ENCODE data around the gene DNAAF5. TPM values are rescaled to one million over a fixed set of nuclear protein-coding genes. Genes with fewer than 3 reads are reported as not detected.

The DNAAF5 gene
- total and polyA plus RNA-seq, 9 of the 15 experiments (the other 6 are each of a cell fraction or from before 2014, with no cell fraction given) = 3.1 to 69.7 (median 19.1) TPM

DNA sequence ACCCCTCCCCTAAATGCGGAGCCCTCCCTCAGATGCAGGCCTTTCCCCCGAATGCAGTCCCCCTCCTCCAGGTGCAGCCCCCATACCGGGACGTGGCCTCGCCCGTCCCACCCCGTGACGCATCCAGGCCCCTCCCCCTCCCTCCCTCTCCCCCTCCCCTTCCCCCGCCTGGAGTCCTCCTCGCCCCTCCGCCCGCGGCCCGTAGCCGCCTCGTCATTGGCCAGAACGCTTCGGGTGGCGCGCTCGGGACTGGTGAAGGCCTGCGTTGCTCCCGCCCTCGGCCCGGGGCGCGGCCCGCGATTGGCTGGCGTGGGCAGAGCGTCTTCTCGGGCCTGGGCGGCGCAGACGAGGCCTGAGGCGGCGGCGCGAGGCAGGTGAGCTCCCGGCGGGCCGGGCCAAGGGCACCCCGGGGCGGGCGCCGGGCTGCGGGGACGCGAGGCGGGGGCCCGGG is 89.8 kb downstream of the DNAAF5 start (continued):
- TF ChIP-seq, protein P1, sequence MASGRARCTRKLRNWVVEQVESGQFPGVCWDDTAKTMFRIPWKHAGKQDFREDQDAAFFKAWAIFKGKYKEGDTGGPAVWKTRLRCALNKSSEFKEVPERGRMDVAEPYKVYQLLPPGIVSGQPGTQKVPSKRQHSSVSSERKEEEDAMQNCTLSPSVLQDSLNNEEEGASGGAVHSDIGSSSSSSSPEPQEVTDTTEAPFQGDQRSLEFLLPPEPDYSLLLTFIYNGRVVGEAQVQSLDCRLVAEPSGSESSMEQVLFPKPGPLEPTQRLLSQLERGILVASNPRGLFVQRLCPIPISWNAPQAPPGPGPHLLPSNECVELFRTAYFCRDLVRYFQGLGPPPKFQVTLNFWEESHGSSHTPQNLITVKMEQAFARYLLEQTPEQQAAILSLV (tag; IDR thresholded peaks at IDR 0.05) = no peak
- TF ChIP-seq HMGN3 (IDR thresholded peaks at IDR 0.05; ENCODE audit: borderline replicate concordance, extremely low read depth, insufficient read length, low read depth, low read length) (peak; percentile 61), FOS (IDR thresholded peaks at IDR 0.05; ENCODE audit: extremely low read depth, insufficient read length) (peak; percentile 90), SIN3A (IDR thresholded peaks at IDR 0.05; ENCODE audit: borderline replicate concordance in 2 of 2, control insufficient read depth in 1 of 2, low read depth in 2 of 2, low read length in 2 of 2) (0 out of 4 replicates have a peak, but pooled peaks of 1 of the 2 experiments have one; percentile 16), RNF2 (IDR thresholded peaks at IDR 0.05) (no peak), MCM2 (IDR thresholded peaks at IDR 0.05; ENCODE audit: low read depth) (no peak), TAF15 (IDR thresholded peaks at IDR 0.05; ENCODE audit: low read depth, low read length) (no peak)
- TF ChIP-seq, protein P2, sequence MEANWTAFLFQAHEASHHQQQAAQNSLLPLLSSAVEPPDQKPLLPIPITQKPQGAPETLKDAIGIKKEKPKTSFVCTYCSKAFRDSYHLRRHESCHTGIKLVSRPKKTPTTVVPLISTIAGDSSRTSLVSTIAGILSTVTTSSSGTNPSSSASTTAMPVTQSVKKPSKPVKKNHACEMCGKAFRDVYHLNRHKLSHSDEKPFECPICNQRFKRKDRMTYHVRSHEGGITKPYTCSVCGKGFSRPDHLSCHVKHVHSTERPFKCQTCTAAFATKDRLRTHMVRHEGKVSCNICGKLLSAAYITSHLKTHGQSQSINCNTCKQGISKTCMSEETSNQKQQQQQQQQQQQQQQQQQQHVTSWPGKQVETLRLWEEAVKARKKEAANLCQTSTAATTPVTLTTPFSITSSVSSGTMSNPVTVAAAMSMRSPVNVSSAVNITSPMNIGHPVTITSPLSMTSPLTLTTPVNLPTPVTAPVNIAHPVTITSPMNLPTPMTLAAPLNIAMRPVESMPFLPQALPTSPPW (CRISPR knock-in tag; IDR thresholded peaks at IDR 0.05) = peak; percentile 95
- TF ChIP-seq, protein P3, sequence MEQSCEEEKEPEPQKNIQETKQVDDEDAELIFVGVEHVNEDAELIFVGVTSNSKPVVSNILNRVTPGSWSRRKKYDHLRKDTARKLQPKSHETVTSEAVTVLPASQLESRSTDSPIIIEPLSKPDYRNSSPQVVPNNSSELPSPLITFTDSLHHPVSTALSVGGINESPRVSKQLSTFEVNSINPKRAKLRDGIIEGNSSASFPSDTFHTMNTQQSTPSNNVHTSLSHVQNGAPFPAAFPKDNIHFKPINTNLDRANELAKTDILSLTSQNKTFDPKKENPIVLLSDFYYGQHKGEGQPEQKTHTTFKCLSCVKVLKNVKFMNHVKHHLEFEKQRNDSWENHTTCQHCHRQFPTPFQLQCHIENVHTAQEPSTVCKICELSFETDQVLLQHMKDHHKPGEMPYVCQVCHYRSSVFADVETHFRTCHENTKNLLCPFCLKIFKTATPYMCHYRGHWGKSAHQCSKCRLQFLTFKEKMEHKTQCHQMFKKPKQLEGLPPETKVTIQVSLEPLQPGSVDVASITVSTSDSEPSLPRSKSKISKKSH (CRISPR knock-in tag; IDR thresholded peaks at IDR 0.05) = no peak
- TF ChIP-seq, protein P4, sequence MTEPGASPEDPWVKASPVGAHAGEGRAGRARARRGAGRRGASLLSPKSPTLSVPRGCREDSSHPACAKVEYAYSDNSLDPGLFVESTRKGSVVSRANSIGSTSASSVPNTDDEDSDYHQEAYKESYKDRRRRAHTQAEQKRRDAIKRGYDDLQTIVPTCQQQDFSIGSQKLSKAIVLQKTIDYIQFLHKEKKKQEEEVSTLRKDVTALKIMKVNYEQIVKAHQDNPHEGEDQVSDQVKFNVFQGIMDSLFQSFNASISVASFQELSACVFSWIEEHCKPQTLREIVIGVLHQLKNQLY (CRISPR knock-in tag; conservative IDR thresholded peaks at IDR 0.05) = no peak
- TF ChIP-seq, protein P5, sequence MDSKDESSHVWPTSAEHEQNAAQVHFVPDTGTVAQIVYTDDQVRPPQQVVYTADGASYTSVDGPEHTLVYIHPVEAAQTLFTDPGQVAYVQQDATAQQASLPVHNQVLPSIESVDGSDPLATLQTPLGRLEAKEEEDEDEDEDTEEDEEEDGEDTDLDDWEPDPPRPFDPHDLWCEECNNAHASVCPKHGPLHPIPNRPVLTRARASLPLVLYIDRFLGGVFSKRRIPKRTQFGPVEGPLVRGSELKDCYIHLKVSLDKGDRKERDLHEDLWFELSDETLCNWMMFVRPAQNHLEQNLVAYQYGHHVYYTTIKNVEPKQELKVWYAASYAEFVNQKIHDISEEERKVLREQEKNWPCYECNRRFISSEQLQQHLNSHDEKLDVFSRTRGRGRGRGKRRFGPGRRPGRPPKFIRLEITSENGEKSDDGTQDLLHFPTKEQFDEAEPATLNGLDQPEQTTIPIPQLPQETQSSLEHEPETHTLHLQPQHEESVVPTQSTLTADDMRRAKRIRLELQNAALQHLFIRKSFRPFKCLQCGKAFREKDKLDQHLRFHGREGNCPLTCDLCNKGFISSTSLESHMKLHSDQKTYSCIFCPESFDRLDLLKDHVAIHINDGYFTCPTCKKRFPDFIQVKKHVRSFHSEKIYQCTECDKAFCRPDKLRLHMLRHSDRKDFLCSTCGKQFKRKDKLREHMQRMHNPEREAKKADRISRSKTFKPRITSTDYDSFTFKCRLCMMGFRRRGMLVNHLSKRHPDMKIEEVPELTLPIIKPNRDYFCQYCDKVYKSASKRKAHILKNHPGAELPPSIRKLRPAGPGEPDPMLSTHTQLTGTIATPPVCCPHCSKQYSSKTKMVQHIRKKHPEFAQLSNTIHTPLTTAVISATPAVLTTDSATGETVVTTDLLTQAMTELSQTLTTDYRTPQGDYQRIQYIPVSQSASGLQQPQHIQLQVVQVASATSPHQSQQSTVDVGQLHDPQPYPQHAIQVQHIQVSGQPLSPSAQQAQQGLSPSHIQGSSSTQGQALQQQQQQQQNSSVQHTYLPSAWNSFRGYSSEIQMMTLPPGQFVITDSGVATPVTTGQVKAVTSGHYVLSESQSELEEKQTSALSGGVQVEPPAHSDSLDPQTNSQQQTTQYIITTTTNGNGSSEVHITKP (IDR thresholded peaks at IDR 0.05; ENCODE audit: partially characterized antibody) = no peak

All from K562 (cell line).